MM.1S (cell line): ENCODE data around the gene FRK.

ENCODE experiments used
- DNase-seq: peaks from one replicate; pipeline ENCODE4 v3.0.0-alpha.2; 2015
- H2AFZ ChIP-seq: fragments of 300-600 bp; sonication (generic); 2 replicates; pipeline ENCODE4 v1.6.0; 2016; ENCODE audit warnings: antibody characterized with exemption, low read length
- H3F3A ChIP-seq: fragments of 300-600 bp; sonication (generic); 2 replicates; pipeline ENCODE4 v1.6.1; 2016; ENCODE audit warnings: mild to moderate bottlenecking, antibody characterized with exemption, low read length, moderate library complexity, mixed read lengths; ENCODE audit not compliant: insufficient read depth
- H3K27ac ChIP-seq: fragments of 300-600 bp; sonication (generic); 2 replicates; pipeline ENCODE4 v1.5.1; 2016; ENCODE audit warnings: mild to moderate bottlenecking, low read length
- H3K27me3 ChIP-seq: fragments of 300-600 bp; sonication (generic); replicated peaks from 2 replicates; pipeline ENCODE4 v1.6.0; 2016; ENCODE audit warnings: low read length; ENCODE audit not compliant: insufficient read depth
- H3K36me3 ChIP-seq: fragments of 300-600 bp; sonication (generic); replicated peaks from 2 replicates; pipeline ENCODE4 v1.6.1; 2016; ENCODE audit warnings: mild to moderate bottlenecking, low read length, mixed read lengths; ENCODE audit not compliant: insufficient read depth
- H3K4me1 ChIP-seq: fragments of 300-600 bp; sonication (generic); 2 replicates; pipeline ENCODE4 v1.6.1; 2016; ENCODE audit warnings: low read length, mixed read lengths
- H3K4me2 ChIP-seq: fragments of 300-600 bp; sonication (generic); 2 replicates; pipeline ENCODE4 v1.6.0; 2016; ENCODE audit warnings: low read depth, low read length
- H3K4me3 ChIP-seq: fragments of 300-600 bp; sonication (generic); 2 replicates; pipeline ENCODE4 v1.5.1; 2016; ENCODE audit warnings: low read length, mixed read lengths
- H3K79me2 ChIP-seq: fragments of 300-600 bp; sonication (generic); 2 replicates; pipeline ENCODE4 v1.6.1; 2016; ENCODE audit warnings: mixed run types, low read length, mixed read lengths
- H3K9ac ChIP-seq: fragments of 300-600 bp; sonication (generic); 2 replicates; pipeline ENCODE4 v1.6.1; 2016; ENCODE audit warnings: low read length, mixed read lengths
- H3K9me2 ChIP-seq: fragments of 300-600 bp; sonication (generic); replicated peaks from 2 replicates; pipeline ENCODE4 v1.6.1; 2016; ENCODE audit warnings: mild to moderate bottlenecking, low read length, mixed read lengths; ENCODE audit not compliant: insufficient read depth
- H3K9me3 ChIP-seq: fragments of 300-600 bp; sonication (generic); replicated peaks from 2 replicates; pipeline ENCODE4 v1.6.1; 2016; ENCODE audit warnings: mild to moderate bottlenecking, low read length, mixed read lengths; ENCODE audit not compliant: insufficient read depth
- H4K20me1 ChIP-seq: fragments of 300-600 bp; sonication (generic); 2 replicates; pipeline ENCODE4 v1.6.1; 2016; ENCODE audit warnings: mild to moderate bottlenecking, low read length, moderate library complexity, mixed read lengths; ENCODE audit not compliant: insufficient read depth
- EZH2 ChIP-seq: fragments of 300-600 bp; sonication (generic); optimal IDR thresholded peaks from 2 replicates; pipeline ENCODE3; 2017; ENCODE audit warnings: low read depth, mild to moderate bottlenecking, antibody characterized with exemption, low read length, mixed read lengths
- EZH2phosphoT487 ChIP-seq: fragments of 300-600 bp; sonication (generic); IDR thresholded peaks from 2 replicates; pipeline ENCODE4 v1.6.1; 2018; ENCODE audit warnings: antibody characterized with exemption, low read length
- TF ChIP-seq, protein P1 (sequence below): fragments of 300-600 bp; sonication (generic); IDR thresholded peaks from 2 replicates; pipeline ENCODE4 v1.5.1; 2016; ENCODE audit warnings: antibody characterized with exemption, low read length, mixed read lengths

The FRK gene

DNA sequence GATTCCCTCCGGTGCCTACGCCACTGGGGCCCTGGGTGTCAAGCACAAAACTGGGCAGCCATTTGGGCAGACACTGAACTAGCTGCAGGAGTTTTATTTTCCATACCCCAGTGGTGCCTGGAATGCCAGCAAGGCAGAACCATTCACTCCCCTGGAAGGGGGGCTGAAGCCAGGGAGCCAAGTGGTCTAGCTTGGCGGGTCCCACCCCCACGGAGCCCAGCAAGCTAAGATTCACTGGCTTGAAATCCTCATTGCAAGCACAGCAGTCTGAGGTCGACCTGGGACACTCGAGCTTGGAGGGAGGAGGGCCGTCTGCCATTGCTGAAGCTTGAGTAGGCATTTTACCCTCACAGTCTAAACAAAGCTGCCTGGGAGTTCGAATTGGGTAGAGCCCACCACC, 125.3 kb downstream of the FRK start:
- TF ChIP-seq, protein P1, sequence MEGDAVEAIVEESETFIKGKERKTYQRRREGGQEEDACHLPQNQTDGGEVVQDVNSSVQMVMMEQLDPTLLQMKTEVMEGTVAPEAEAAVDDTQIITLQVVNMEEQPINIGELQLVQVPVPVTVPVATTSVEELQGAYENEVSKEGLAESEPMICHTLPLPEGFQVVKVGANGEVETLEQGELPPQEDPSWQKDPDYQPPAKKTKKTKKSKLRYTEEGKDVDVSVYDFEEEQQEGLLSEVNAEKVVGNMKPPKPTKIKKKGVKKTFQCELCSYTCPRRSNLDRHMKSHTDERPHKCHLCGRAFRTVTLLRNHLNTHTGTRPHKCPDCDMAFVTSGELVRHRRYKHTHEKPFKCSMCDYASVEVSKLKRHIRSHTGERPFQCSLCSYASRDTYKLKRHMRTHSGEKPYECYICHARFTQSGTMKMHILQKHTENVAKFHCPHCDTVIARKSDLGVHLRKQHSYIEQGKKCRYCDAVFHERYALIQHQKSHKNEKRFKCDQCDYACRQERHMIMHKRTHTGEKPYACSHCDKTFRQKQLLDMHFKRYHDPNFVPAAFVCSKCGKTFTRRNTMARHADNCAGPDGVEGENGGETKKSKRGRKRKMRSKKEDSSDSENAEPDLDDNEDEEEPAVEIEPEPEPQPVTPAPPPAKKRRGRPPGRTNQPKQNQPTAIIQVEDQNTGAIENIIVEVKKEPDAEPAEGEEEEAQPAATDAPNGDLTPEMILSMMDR, result no peak
- TF ChIP-seq EZH2phosphoT487 (no peak), EZH2 (no peak)
- no peak for DNase-seq
- Histone ChIP-seq H3F3A (no peaks in the 10 kb centered on the region), H3K27me3 (no peaks in the 10 kb centered on the region), H3K27ac (no peak overlapping the region), H3K36me3 (no peaks in the 10 kb centered on the region), H3K9me2 (no peaks in the 10 kb centered on the region), H3K9ac (no peak overlapping the region), H3K4me1 (no peaks in the 10 kb centered on the region), H3K9me3 (no peaks in the 10 kb centered on the region), H3K4me2 (no peak overlapping the region), H2AFZ (no peak overlapping the region), H3K4me3 (no peak overlapping the region), H3K79me2 (no peaks in the 10 kb centered on the region), H4K20me1 (no peaks in the 10 kb centered on the region)

GRCh38 chr6:115934829-115935228, 125.9 kb downstream of the FRK start:
- Histone ChIP-seq H2AFZ (no peak overlapping the region), H3K4me3 (no peak overlapping the region), H3K36me3 (no peaks in the 10 kb centered on the region), H3K27me3 (no peaks in the 10 kb centered on the region), H3K79me2 (no peaks in the 10 kb centered on the region), H3F3A (no peaks in the 10 kb centered on the region), H3K9ac (no peak overlapping the region), H4K20me1 (no peaks in the 10 kb centered on the region), H3K9me3 (no peaks in the 10 kb centered on the region), H3K27ac (no peak overlapping the region), H3K9me2 (no peaks in the 10 kb centered on the region), H3K4me2 (no peak overlapping the region), H3K4me1 (no peaks in the 10 kb centered on the region)
- TF ChIP-seq EZH2, result no peak
- TF ChIP-seq EZH2phosphoT487, result no peak
- TF ChIP-seq, protein P1, result no peak
- no peak for DNase-seq

- no peak overlapping the region for H3K4me3 ChIP-seq
- TF ChIP-seq EZH2 (no peak), EZH2phosphoT487 (no peak)
- TF ChIP-seq, protein P1, result no peak
- H3K36me3 ChIP-seq, result no peaks in the 10 kb centered on the region
- H2AFZ ChIP-seq, result no peak overlapping the region
- no peaks in the 10 kb centered on the region for H3K9me3 ChIP-seq
- no peaks in the 10 kb centered on the region for H4K20me1 ChIP-seq
- no peaks in the 10 kb centered on the region for H3F3A ChIP-seq
- no peak for DNase-seq
- H3K27me3 ChIP-seq, result no peaks in the 10 kb centered on the region
- no peak overlapping the region for H3K27ac ChIP-seq
- H3K4me2 ChIP-seq, result no peak overlapping the region
- no peaks in the 10 kb centered on the region for H3K79me2 ChIP-seq
- H3K9me2 ChIP-seq, result no peaks in the 10 kb centered on the region
- H3K9ac ChIP-seq, result no peak overlapping the region
- H3K4me1 ChIP-seq, result no peaks in the 10 kb centered on the region
Measured at GRCh38 chr6:115934145-115934544, 126.5 kb downstream of the FRK start.
